Progenitor cell of endocrine pancreas (in vitro differentiated cells): ENCODE results near the gene MYO18A. TPM values are rescaled to one million over a fixed set of nuclear protein-coding genes. Genes with fewer than 3 reads are reported as not detected.
"Not testable (repeated sequence)": the region's sequence is repeated elsewhere in the genome, so short reads cannot be mapped to it uniquely, and the experiment has no call there.

ENCODE experiments used
- DNase-seq: peaks from one replicate; pipeline ENCODE4 v3.0.0; 2021; ENCODE audit warnings: low spot score; ENCODE audit not compliant: unreplicated experiment
- H3K27ac Mint-ChIP-seq: 2 replicates; pipeline ENCODE4 v1.8.0; 2021; ENCODE audit warnings: mild to moderate bottlenecking, moderate library complexity, mixed read lengths
- H3K27me3 Mint-ChIP-seq: 2 replicates; pipeline ENCODE4 v1.8.0; 2021; ENCODE audit warnings: mixed read lengths
- H3K36me3 Mint-ChIP-seq: 2 replicates; pipeline ENCODE4 v1.8.0; 2022; ENCODE audit warnings: mixed read lengths; ENCODE audit not compliant: insufficient read depth
- H3K4me1 Mint-ChIP-seq: 2 replicates; pipeline ENCODE4 v1.8.0; 2021; ENCODE audit warnings: low read depth, mixed read lengths
- H3K4me3 Mint-ChIP-seq: 2 replicates; pipeline ENCODE4 v1.8.0; 2021; ENCODE audit warnings: low read depth, mild to moderate bottlenecking, moderate library complexity, mixed read lengths
- H3K9me3 Mint-ChIP-seq: 2 replicates; pipeline ENCODE4 v1.8.0; 2021; ENCODE audit warnings: low read depth, mixed read lengths
- total RNA-seq: library from RNA; stranded (reverse); gene quantifications from 2 replicates; pipeline ENCODE4 v1.2.1, GENCODE V29; 2021
- TF ChIP-seq, protein P1 (sequence below): fragments of 200-600 bp; sonication (generic); IDR thresholded peaks from one replicate; pipeline ENCODE4 v1.5.0; 2021; ENCODE audit warnings: antibody characterized with exemption, mild to moderate bottlenecking; ENCODE audit not compliant: unreplicated experiment

Gene MYO18A
- total RNA-seq, 1 donor from 2014 or later: 75.7 TPM

DNA sequence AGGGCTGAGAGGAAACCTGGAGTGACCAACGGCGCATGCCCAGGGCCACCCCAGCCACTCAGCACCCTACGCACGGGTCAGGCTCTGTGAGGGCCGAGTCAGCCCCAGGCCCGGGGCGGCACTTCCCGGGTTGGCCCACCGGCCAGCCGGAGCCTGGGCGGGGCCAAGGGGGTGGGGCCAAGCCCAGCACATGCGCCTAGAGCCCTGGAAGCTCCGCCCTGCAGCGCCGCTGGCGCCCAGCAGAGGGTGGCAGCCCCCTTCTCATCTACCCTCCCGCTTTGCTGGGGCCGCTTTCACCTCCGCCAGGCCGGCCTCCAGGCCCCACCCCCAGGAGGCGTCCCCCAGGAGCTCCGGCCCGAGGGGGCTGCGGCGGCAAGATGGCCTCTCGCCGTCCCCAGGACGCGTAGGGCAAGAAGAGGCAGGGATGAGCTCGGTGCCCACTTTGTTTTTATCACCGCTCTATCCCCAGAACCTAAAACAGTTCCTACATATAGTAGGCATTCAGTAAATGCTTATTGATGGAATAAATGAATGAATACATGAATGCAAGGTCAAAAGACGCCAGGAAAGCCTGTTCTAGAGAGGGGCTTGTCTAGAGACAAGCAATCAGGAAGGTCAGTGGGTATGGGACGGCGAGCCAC, 31.3 kb downstream of the MYO18A start:
- Mint-ChIP-seq H3K9me3 (no peaks in the 10 kb centered on the region), H3K4me1 (peaks cover 30% of the 10 kb centered on the region), H3K36me3 (no peaks in the 10 kb centered on the region), H3K27me3 (no peaks in the 10 kb centered on the region), H3K4me3 (peak overlapping the region; percentile 76), H3K27ac (peak overlapping the region; percentile 85)
- peak; percentile 96 for DNase-seq
- TF ChIP-seq, protein P1, sequence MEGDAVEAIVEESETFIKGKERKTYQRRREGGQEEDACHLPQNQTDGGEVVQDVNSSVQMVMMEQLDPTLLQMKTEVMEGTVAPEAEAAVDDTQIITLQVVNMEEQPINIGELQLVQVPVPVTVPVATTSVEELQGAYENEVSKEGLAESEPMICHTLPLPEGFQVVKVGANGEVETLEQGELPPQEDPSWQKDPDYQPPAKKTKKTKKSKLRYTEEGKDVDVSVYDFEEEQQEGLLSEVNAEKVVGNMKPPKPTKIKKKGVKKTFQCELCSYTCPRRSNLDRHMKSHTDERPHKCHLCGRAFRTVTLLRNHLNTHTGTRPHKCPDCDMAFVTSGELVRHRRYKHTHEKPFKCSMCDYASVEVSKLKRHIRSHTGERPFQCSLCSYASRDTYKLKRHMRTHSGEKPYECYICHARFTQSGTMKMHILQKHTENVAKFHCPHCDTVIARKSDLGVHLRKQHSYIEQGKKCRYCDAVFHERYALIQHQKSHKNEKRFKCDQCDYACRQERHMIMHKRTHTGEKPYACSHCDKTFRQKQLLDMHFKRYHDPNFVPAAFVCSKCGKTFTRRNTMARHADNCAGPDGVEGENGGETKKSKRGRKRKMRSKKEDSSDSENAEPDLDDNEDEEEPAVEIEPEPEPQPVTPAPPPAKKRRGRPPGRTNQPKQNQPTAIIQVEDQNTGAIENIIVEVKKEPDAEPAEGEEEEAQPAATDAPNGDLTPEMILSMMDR: peak; percentile 86

DNA sequence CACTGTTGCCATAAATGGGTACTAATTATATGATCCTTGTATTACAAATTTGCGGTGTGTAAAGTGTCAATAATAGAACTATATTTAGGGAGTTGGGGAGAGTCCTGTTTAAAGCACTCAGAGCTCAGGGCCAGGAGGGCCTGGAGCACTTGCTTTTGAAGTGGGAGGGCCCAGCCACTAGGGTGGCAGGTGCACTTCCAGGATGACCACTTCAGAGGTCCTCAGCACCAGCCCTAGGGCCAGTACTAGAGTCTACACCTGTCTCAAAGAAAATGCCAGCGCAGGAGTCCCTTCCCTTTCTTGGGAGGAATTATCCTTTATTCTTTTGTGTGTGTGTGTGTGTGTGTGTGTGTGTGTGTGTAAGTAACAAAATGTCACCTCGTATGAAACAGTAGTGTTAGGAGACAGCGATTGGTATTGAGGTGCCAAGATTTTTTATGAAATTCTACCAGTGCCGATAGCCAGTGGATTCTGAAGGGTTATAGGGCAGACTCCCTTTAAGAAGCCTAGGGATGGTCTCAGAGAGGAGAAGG, 31.9 kb downstream of the MYO18A start:
- H3K4me1 Mint-ChIP-seq: peaks cover 27% of the 10 kb centered on the region
- TF ChIP-seq, protein P1: no peak
- DNase-seq: no peak
- H3K27ac Mint-ChIP-seq: peak overlapping the region; percentile 85
- peak overlapping the region; percentile 25 for H3K4me3 Mint-ChIP-seq
- H3K27me3 Mint-ChIP-seq: no peaks in the 10 kb centered on the region
- no peaks in the 10 kb centered on the region for H3K9me3 Mint-ChIP-seq
- H3K36me3 Mint-ChIP-seq: no peaks in the 10 kb centered on the region

DNA sequence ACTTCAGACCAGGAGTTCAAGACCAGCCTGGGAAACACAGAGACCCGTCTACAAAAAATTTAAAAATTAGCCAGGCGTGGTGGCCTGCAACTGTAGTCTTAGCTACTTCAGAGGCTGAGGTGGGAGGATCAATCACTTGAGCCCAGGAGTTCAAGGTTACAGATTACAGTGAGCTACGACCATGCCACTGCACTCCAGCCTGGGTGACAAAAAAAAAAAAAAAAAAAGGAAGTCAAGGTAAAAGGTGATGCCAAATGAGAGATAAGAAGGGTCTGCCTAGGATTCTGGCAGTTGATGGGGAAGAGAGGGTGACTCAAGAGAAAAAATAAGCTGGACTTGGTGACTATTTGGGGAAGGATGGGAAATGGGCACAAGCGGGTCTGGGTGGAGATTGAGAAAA, 32.5 kb downstream of the MYO18A start:
- Mint-ChIP-seq H3K27ac (peak overlapping the region; percentile 71), H3K36me3 (no peaks in the 10 kb centered on the region), H3K27me3 (no peaks in the 10 kb centered on the region), H3K4me1 (peaks cover 27% of the 10 kb centered on the region), H3K4me3 (no peak overlapping the region), H3K9me3 (no peaks in the 10 kb centered on the region)
- no peak for DNase-seq
- TF ChIP-seq, protein P1: no peak

DNA sequence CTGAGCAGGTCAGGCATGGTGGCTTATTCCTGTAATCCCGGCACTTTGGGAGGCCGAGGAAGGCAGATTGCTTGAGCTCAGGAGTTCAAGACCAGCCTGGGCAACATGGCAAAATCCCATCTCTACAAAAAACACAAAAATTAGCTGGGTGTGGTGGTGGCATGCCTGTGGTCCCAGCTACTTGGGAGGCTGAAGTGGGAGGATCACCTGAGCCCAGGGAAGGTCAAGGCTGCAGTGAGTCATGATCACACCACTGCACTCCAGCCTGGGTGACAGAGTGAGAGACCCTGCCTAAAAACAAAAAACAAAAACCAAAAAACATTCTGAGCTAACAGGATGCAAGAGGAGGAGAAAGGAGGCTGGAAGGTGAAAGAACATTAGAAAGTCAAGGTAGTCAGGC, 33.0 kb downstream of the MYO18A start:
- H3K27me3 Mint-ChIP-seq, DNase-seq, H3K4me3 Mint-ChIP-seq, H3K9me3 Mint-ChIP-seq, H3K27ac Mint-ChIP-seq, H3K36me3 Mint-ChIP-seq: not testable (repeated sequence)
- peaks cover 27% of the 10 kb centered on the region for H3K4me1 Mint-ChIP-seq

DNA sequence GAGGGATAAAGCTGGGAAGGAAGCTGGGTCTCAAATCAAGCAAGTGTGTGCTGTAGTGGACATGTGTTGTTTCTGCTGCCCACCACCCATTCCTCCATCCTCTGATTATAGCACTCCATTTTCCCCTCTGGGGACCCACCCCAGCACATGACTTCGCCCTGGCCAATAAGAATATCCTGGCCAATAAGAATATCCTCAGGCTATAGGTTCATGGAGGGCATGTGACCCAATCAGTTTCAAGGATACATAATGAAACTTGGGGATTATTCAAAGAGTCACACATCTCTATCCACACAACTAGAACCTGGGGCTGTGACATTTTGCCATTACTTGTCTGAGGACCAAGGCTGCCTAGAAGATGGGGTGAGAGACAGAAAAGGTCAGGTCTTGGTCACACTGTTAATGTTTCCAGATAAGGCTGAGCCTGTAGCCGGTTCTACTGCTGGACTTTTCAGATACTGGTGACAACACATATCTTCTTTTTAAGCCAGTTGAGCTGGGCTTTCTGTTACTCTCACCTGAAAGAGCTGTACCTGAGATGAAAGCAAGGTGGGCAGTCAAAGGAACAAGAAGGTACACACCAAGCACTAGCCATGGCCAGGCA, 33.7 kb downstream of the MYO18A start:
- H3K27me3 Mint-ChIP-seq: no peaks in the 10 kb centered on the region
- no peaks in the 10 kb centered on the region for H3K36me3 Mint-ChIP-seq
- H3K4me3 Mint-ChIP-seq: no peak overlapping the region
- DNase-seq: no peak
- no peaks in the 10 kb centered on the region for H3K9me3 Mint-ChIP-seq
- peak overlapping the region; percentile 28 for H3K27ac Mint-ChIP-seq
- TF ChIP-seq, protein P1: no peak
- H3K4me1 Mint-ChIP-seq: peaks cover 23% of the 10 kb centered on the region
